HCT116 (cell line): Measurements from ENCODE around the gene PCMTD2. TPM values are rescaled to one million over a fixed set of nuclear protein-coding genes. Genes with fewer than 3 reads are reported as not detected.

ENCODE experiments used
- ATAC-seq: fragments of 200-7000 bp; cut with Tn5 transposase; 2 replicates; pipeline ENCODE4 v1.9.1; 2020; ENCODE audit warnings: mild to moderate bottlenecking, moderate library complexity
- BruUV-seq: library from RNA; stranded (reverse); fragments of 400-500 nt; replicated peaks from 2 replicates; lab custom pipeline; 2021; lab: Mats Ljungman, UMichigan
- CTCF ChIA-PET: fragments of 300-600 bp; sonication (Branson Sonifier 250); formaldehyde crosslinking; loops from one replicate; lab custom pipeline; 2021; ENCODE audit warnings: antibody characterized with exemption; lab: Charles Lee
- POLR2A ChIA-PET: fragments of 300-600, 350-600 bp; sonication (Branson Sonifier 250); formaldehyde crosslinking; loops from one replicate; lab custom pipeline; 2021; ENCODE audit warnings: antibody characterized with exemption; lab: Charles Lee
- RAD21 ChIA-PET, 2 experiments: fragments of 300-600 bp; sonication (Branson Sonifier 250); formaldehyde crosslinking; loops; one replicate each; lab custom pipeline; 2023; ENCODE audit warnings: low total read pairs in 2 of 2; ENCODE audit not compliant: uncharacterized antibody in 2 of 2, unreplicated experiment in 2 of 2, low non-redundant PET in 1 of 2; lab: Charles Lee
- DNase-seq: peaks from one replicate; pipeline ENCODE4 v3.0.0-alpha.2; 2010; ENCODE audit warnings: low read depth, low spot score
- H2AFZ ChIP-seq: fragments of 200-600 bp; shearing (Covaris generic), sonication (generic); 2 replicates; pipeline ENCODE4 v1.6.1; 2017; ENCODE audit warnings: low read depth, mixed run types, mixed read lengths, antibody characterized with exemption, low read length; ENCODE audit not compliant: poor library complexity, severe bottlenecking
- H3K27ac ChIP-seq: 2 replicates; pipeline ENCODE4 v1.5.1; 2012; ENCODE audit warnings: low read depth, low read length
- H3K27me3 ChIP-seq: fragments of 200-600 bp; sonication (generic); 2 replicates; pipeline ENCODE4 v1.6.1; 2016; ENCODE audit warnings: mixed run types, low read length, mixed read lengths; ENCODE audit not compliant: insufficient read depth
- H3K36me3 ChIP-seq, 2 experiments: fragments of 200-500 bp in 1 of 2; fragments of 200-600 bp in 1 of 2; sonication (Bioruptor generic) in 1 of 2; sonication (generic) in 1 of 2; 2 replicates each; pipeline versions ENCODE4 v1.5.1 to v1.6.1; 2014 to 2016; ENCODE audit warnings: low read length in 2 of 2, inconsistent platforms in 1 of 2, mixed read lengths in 1 of 2, mixed run types in 1 of 2; ENCODE audit not compliant: insufficient read depth in 2 of 2, control insufficient read depth in 1 of 2
- H3K4me1 ChIP-seq, 2 experiments: fragments of 200-600 bp in 1 of 2; sonication (generic) in 1 of 2; 2 replicates each; pipeline versions ENCODE4 v1.5.1 to v1.6.1; 2012 to 2017; ENCODE audit warnings: low read length in 2 of 2, inconsistent platforms in 1 of 2, mild to moderate bottlenecking in 1 of 2, mixed read lengths in 1 of 2, mixed run types in 1 of 2, moderate library complexity in 1 of 2; ENCODE audit not compliant: insufficient read depth in 2 of 2, control insufficient read depth in 1 of 2
- H3K4me2 ChIP-seq: fragments of 200-600 bp; sonication (generic); 2 replicates; pipeline ENCODE4 v1.6.1; 2017; ENCODE audit warnings: mixed run types, low read length, mixed read lengths
- H3K4me3 ChIP-seq, 2 experiments: fragments of 200-600 bp in 1 of 2; sonication (generic) in 1 of 2; replicated peaks in 1 of 2; 2 replicates each; pipeline ENCODE4 v1.5.1; 2011 to 2016; ENCODE audit warnings: low read length in 2 of 2, control low read depth in 1 of 2, low read depth in 1 of 2, mild to moderate bottlenecking in 1 of 2, mixed read lengths in 1 of 2, mixed run types in 1 of 2
- H3K79me2 ChIP-seq: fragments of 200-600 bp; sonication (generic); 2 replicates; pipeline ENCODE4 v1.6.1; 2017; ENCODE audit warnings: mild to moderate bottlenecking, mixed run types, low read length, moderate library complexity, mixed read lengths; ENCODE audit not compliant: insufficient read depth
- H3K9ac ChIP-seq: fragments of 200-600 bp; sonication (generic); 2 replicates; pipeline ENCODE4 v1.6.1; 2016; ENCODE audit warnings: low read length, mixed read lengths
- H3K9me2 ChIP-seq: fragments of 200-600 bp; sonication (generic), shearing (Covaris generic); 2 replicates; pipeline ENCODE4 v1.6.1; 2017; ENCODE audit warnings: mixed run types, mild to moderate bottlenecking, moderate library complexity; ENCODE audit not compliant: insufficient read depth
- H3K9me3 ChIP-seq, 2 experiments: fragments of 200-500 bp in 1 of 2; fragments of 200-600 bp in 1 of 2; sonication (Bioruptor generic) in 1 of 2; sonication (generic) in 1 of 2; 2 replicates each; pipeline ENCODE4 v1.6.1; 2014 to 2017; ENCODE audit warnings: low read length in 2 of 2, mixed read lengths in 2 of 2, inconsistent platforms in 1 of 2, low read depth in 1 of 2, mild to moderate bottlenecking in 1 of 2, mixed run types in 1 of 2, moderate library complexity in 1 of 2; ENCODE audit not compliant: control insufficient read depth in 1 of 2, insufficient read depth in 1 of 2
- H4K20me1 ChIP-seq: fragments of 200-600 bp; sonication (generic), shearing (Covaris generic); 2 replicates; pipeline ENCODE4 v1.6.1; 2017; ENCODE audit warnings: mixed run types, mild to moderate bottlenecking, moderate library complexity; ENCODE audit not compliant: insufficient read depth
- CEBPB ChIP-seq: IDR thresholded peaks from 2 replicates; pipeline ENCODE4 v1.6.1; 2012; ENCODE audit warnings: low read depth
- EGR1 ChIP-seq: IDR thresholded peaks from 2 replicates; pipeline ENCODE4 v1.6.1; 2012; ENCODE audit warnings: low read depth
- ELF1 ChIP-seq: IDR thresholded peaks from 2 replicates; pipeline ENCODE4 v1.6.1; 2012; ENCODE audit warnings: low read depth, borderline replicate concordance
- EZH2 ChIP-seq: fragments of 200-600 bp; sonication (generic); IDR thresholded peaks from 2 replicates; pipeline ENCODE4 v1.6.1; 2017; ENCODE audit warnings: antibody characterized with exemption, mixed run types
- EZH2phosphoT487 ChIP-seq: fragments of 200-600 bp; IDR thresholded peaks from 2 replicates; pipeline ENCODE4 v1.6.1; 2018; ENCODE audit warnings: antibody characterized with exemption, borderline replicate concordance
- JUND ChIP-seq: IDR thresholded peaks from 2 replicates; pipeline ENCODE4 v1.6.1; 2012
- POLR2A ChIP-seq: IDR thresholded peaks from 2 replicates; pipeline ENCODE4 v1.7.0; 2011; ENCODE audit warnings: borderline replicate concordance; ENCODE audit not compliant: insufficient read depth, insufficient read length; ENCODE audit errors: extremely low read depth
- POLR2AphosphoS5 ChIP-seq: IDR thresholded peaks from 2 replicates; pipeline ENCODE4 v1.6.1; 2011; ENCODE audit warnings: mild to moderate bottlenecking, low read depth, low read length, moderate library complexity
- RAD21 ChIP-seq: IDR thresholded peaks from 2 replicates; pipeline ENCODE4 v1.6.1; 2012; ENCODE audit warnings: low read depth, mild to moderate bottlenecking
- SIN3A ChIP-seq: IDR thresholded peaks from 2 replicates; pipeline ENCODE4 v1.6.1; 2012; ENCODE audit warnings: low read depth
- SP1 ChIP-seq: IDR thresholded peaks from 2 replicates; pipeline ENCODE4 v1.6.1; 2012; ENCODE audit warnings: low read depth
- SRF ChIP-seq: IDR thresholded peaks from 2 replicates; pipeline ENCODE4 v1.6.1; 2012; ENCODE audit warnings: low read depth
- TCF7L2 ChIP-seq: IDR thresholded peaks from 2 replicates; pipeline ENCODE4 v1.7.0; 2011; ENCODE audit warnings: borderline replicate concordance, inconsistent platforms; ENCODE audit not compliant: insufficient read depth, insufficient read length; ENCODE audit errors: extremely low read depth
- YY1 ChIP-seq: IDR thresholded peaks from 2 replicates; pipeline ENCODE4 v1.6.1; 2011; ENCODE audit warnings: low read length, low read depth, moderate library complexity, mild to moderate bottlenecking; ENCODE audit not compliant: insufficient replicate concordance; ENCODE audit errors: extremely low read depth
- ZNF274 ChIP-seq: fragments of 200-500 bp; sonication (Bioruptor generic); IDR thresholded peaks from 2 replicates; pipeline ENCODE4 v1.6.1; 2014; ENCODE audit warnings: mild to moderate bottlenecking, low read depth, low read length, inconsistent platforms
- intact Hi-C: fragments of 100-400 bp; cut with micrococcal nuclease; formaldehyde crosslinking; loops from 2 replicates; pipeline ENCODE4 v1.10.0; 2022
- total RNA-seq: library from RNA; stranded (reverse); gene quantifications from one replicate; pipeline ENCODE4 v1.2.1, GENCODE V29; 2021; ENCODE audit not compliant: unreplicated experiment
- TF ChIP-seq, protein P1 (sequence below): IDR thresholded peaks from 2 replicates; pipeline ENCODE4 v1.6.1; 2012
- TF ChIP-seq, protein P2 (sequence below): IDR thresholded peaks from 2 replicates; pipeline ENCODE4 v1.6.1; 2011; ENCODE audit warnings: mild to moderate bottlenecking, low read length, moderate library complexity; ENCODE audit not compliant: insufficient replicate concordance; ENCODE audit errors: extremely low read depth
- TF ChIP-seq, protein P3 (sequence below), 3 experiments: fragments of 200-600 bp in 1 of 3; sonication (generic) in 1 of 3; IDR thresholded peaks in 2 of 3; conservative IDR thresholded peaks in 1 of 3; 2 replicates each; pipeline ENCODE4 v1.5.1; 2012 to 2017; ENCODE audit warnings: low read depth in 2 of 3, low read length in 2 of 3, antibody characterized with exemption in 1 of 3, borderline replicate concordance in 1 of 3, control low read depth in 1 of 3, mild to moderate bottlenecking in 1 of 3, mixed read lengths in 1 of 3, mixed run types in 1 of 3, moderate library complexity in 1 of 3; ENCODE audit not compliant: insufficient read depth in 1 of 3

The PCMTD2 gene
- total RNA-seq, 1 experiment from 2014 or later, result 44.7 TPM

DNA sequence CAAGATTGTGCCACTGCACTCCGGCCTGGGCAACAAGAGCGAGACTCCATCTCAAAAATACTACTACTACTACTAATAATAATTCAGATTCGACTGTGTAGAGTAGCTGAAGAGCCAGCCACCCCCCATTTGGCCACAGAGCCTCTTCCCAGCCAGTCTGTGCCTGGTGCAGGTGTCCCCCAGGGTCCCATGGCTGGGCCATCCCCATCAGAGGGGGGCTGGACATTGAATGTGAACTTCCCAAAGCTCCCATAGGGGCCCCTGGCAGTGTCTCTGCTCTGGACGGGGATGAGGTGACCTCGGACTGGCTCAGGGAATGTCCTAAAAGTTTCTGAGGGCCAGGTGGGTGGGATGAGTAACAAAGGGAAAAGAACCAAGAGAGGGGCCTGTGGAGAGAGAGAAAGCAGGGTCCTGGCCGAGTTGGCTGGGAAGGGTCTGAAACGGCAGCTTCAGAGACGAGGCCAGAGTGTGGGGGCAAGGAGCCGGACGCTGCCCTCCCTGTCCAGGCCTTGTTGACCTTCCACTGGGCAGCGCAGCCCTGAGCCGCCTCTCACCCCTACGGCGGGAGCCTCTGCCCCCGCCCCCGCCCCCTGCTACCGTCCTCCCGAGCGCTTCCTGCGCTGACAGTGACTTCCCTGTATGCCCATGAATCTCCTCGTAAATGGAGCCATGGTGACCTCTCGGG, 24.9 kb upstream of the PCMTD2 start:
- DNase-seq, result no peak
- ChIA-PET POLR2A (no interaction called here), RAD21 (no interaction called here), CTCF (no interaction called here)
- Histone ChIP-seq H3K9me2 (no peaks in the 10 kb centered on the region), H3K36me3 (no peaks in the 10 kb centered on the region), H3K4me2 (no peak overlapping the region), H3K79me2 (no peaks in the 10 kb centered on the region), H3K27me3 (no peaks in the 10 kb centered on the region), H3K27ac (no peak overlapping the region), H3K9me3 (no peaks in the 10 kb centered on the region), H3K9ac (no peak overlapping the region), H3K4me3 (no peak overlapping the region), H2AFZ (no peak overlapping the region), H3K4me1 (peaks cover 0 to 4% of the 10 kb centered on the region in 2 experiments; a peak in 1 of 4 replicates), H4K20me1 (no peaks in the 10 kb centered on the region)
- ATAC-seq, result no peak
- BruUV-seq, result no TSS peak
- no peak for TF ChIP-seq ELF1
- no peak for TF ChIP-seq SIN3A
- TF ChIP-seq EGR1, result no peak
- no peak for TF ChIP-seq EZH2
- TF ChIP-seq SRF, result no peak
- TF ChIP-seq RAD21, result no peak
- TF ChIP-seq, protein P1, sequence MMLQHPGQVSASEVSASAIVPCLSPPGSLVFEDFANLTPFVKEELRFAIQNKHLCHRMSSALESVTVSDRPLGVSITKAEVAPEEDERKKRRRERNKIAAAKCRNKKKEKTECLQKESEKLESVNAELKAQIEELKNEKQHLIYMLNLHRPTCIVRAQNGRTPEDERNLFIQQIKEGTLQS, result no peak
- no peak for TF ChIP-seq ZNF274
- TF ChIP-seq, protein P2, sequence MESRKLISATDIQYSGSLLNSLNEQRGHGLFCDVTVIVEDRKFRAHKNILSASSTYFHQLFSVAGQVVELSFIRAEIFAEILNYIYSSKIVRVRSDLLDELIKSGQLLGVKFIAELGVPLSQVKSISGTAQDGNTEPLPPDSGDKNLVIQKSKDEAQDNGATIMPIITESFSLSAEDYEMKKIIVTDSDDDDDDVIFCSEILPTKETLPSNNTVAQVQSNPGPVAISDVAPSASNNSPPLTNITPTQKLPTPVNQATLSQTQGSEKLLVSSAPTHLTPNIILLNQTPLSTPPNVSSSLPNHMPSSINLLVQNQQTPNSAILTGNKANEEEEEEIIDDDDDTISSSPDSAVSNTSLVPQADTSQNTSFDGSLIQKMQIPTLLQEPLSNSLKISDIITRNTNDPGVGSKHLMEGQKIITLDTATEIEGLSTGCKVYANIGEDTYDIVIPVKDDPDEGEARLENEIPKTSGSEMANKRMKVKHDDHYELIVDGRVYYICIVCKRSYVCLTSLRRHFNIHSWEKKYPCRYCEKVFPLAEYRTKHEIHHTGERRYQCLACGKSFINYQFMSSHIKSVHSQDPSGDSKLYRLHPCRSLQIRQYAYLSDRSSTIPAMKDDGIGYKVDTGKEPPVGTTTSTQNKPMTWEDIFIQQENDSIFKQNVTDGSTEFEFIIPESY, result no peak
- no peak for TF ChIP-seq CEBPB
- no peak for TF ChIP-seq YY1
- TF ChIP-seq SP1, result no peak
- no peak for TF ChIP-seq JUND
- no peak for TF ChIP-seq POLR2AphosphoS5
- TF ChIP-seq EZH2phosphoT487, result no peak
- no peak for TF ChIP-seq POLR2A
- no peak for TF ChIP-seq TCF7L2
- TF ChIP-seq, protein P3, sequence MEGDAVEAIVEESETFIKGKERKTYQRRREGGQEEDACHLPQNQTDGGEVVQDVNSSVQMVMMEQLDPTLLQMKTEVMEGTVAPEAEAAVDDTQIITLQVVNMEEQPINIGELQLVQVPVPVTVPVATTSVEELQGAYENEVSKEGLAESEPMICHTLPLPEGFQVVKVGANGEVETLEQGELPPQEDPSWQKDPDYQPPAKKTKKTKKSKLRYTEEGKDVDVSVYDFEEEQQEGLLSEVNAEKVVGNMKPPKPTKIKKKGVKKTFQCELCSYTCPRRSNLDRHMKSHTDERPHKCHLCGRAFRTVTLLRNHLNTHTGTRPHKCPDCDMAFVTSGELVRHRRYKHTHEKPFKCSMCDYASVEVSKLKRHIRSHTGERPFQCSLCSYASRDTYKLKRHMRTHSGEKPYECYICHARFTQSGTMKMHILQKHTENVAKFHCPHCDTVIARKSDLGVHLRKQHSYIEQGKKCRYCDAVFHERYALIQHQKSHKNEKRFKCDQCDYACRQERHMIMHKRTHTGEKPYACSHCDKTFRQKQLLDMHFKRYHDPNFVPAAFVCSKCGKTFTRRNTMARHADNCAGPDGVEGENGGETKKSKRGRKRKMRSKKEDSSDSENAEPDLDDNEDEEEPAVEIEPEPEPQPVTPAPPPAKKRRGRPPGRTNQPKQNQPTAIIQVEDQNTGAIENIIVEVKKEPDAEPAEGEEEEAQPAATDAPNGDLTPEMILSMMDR (IDR thresholded peaks at IDR 0.05 in 2 of 3, conservative IDR thresholded peaks at IDR 0.05 in 1 of 3; ENCODE audit: borderline replicate concordance in 1 of 3, insufficient read depth in 1 of 3, low read depth in 2 of 3, low read length in 2 of 3), result no peak
- intact Hi-C loops, result no loop called here
